Measurements from ENCODE around the gene TUBGCP6.

TUBGCP6 gene

GRCh38 chr22:50244420-50245213 lies at the start of gene TUBGCP6:
TSS of gene TUBGCP6 (minus strand) at chr22:50245023. CDS start at chr22:50244459, 564 bp downstream.
- DNase-seq, result peak; percentile 95

DNA sequence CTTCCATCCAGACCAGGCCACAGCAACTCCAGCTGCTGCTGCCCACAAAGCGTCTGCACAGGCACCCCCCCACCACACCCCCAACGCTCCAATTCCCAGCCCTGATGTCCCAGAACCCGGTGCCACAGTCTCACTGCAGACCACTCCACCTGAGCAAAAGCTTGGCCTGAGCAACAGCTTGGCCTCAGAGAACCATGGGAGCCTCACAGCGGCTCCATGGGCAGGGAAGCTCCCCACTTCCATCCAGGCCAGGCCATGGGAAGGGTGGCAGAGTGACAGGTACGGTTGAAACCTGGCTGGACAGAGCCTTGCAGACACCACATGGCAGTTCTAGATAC lies 49.5 kb upstream of the TUBGCP6 start:
- no peak for DNase-seq

DNA sequence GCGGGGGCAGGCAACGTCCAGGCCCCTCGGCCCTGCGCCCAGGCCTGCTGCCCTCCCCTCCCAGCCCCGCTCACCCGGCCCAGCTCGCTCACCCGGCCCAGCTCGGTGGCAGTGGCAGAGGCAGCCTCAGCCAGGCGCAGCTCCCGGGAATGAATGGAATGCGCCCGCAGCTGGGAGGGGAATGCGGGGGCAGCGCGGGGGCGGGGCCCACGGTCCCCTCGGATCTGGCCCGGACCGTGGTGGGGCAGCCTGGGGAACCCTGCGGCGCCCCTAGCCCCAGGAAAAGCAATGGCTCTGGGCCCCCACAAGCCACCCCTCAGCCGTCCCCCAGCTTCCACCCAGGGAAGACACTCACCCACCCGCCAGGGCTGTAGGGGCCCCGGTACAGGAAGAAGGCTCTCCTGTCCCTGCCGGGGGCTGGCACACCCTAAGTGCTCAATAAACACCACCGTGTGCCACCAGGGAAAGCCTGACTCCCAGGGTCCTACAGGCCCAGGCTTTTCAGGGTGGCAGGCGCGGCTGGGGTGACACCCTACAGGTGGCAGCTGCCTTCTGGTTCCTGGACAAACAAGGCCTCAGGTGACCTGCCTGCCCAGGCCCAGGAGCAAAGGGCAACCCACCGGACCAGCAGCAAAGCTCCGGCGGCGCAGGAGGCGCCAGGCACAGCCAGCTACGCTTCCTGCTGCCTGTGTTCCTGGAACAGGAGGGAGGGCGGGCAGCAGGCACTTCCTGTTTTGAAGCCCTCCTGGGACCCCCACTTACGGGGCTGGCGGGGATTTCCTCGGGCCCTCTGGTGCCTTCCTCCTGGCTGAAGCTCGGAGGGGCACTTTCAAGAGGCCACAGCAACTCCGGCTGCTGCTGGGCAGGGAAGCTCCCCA lies 48.9 kb upstream of the TUBGCP6 start:
- no peak for DNase-seq

- DNase-seq, result no peak
Observed at GRCh38 chr22:50292643-50293440, 48.0 kb upstream of the TUBGCP6 start.

- DNase-seq, result no peak
Observed at GRCh38 chr22:50289942-50290630, 45.3 kb upstream of the TUBGCP6 start.

DNA sequence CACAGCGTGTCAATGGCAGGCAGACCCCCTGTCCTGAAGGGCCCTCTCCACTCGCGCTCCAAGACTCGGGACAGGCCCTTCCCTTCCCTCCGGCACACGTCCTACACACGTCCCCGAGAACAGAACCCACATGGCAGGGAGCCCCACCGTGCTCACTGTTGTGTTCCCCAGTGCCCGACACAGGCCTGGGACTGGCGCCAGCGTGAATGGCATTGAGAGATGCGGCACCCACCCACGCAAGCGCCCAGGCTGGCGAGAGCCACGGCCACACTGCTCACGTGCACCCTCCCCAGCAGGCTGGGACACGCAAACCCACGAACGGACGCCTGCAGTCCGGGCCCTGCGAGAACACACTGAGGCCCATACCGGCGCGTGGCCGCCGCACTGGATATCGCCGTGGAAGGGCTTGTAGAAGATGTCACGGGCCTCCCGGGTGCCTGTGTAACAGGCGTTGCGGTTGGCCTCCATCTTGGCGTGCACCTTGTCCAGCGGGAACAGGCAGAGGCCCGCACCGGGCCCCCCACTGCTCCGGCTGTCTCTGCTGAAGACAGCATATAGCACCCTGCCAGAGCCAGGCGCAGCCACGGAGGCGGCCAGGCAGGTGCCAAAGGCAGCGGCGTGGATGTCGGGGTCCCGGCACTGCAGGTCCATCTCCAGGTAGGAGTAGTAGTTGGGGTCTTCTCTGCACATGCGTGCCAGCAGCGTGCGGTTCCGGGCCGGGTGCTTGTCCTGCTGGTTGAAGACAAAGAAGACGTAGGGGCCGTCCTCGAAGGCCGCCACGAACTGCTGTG lies 44.5 kb upstream of the TUBGCP6 start:
- no peak for DNase-seq

DNA sequence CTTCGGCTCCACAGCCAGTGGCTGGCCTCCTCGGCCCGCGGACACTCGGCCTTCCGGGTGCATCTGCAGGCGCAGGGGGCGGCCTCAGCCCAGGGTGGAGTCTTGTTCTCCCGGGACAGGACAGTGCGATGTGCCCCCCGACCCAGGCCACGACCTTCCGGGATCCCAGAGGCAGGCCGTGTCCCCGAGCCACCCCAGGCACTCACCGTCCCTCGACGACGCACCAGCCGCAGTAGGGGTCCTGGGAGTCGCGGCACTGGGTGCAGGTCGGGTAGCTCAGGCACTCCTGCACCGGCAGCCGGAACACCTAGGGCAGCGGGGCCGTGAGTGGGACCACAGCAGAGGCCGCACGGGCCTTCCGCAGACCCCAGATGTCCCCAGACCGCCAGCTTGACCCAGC lies 42.9 kb upstream of the TUBGCP6 start:
- no peak for DNase-seq

- no peak for DNase-seq
Observed at GRCh38 chr22:50286701-50287318, 42.0 kb upstream of the TUBGCP6 start.

DNA sequence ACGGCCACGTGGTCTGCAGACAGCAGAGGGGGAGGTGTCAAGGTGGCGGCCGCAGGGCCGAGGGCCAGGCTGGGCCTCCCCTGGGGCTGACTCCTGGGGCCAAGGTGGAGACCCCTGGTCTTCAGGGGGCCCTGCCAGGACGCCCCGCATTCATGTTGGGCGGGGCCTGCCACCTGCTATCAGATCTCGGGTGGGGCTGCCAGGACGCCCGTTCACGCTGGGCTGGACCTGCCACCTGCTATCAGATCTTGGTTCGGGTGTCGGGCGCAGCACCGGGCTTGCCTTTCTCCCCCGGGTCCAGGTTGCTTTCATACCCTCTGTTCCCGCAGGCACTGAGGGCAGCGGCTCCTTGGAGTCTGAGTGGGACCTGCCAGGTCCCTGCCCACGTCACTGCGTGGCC lies 41.5 kb upstream of the TUBGCP6 start:
- no peak for DNase-seq

- DNase-seq, result no peak
Observed at GRCh38 chr22:50285568-50286229, 40.9 kb upstream of the TUBGCP6 start.

- DNase-seq, result no peak
Observed at GRCh38 chr22:50284479-50284878, 39.7 kb upstream of the TUBGCP6 start.

- DNase-seq, result no peak
Observed at GRCh38 chr22:50283821-50284220, 39.0 kb upstream of the TUBGCP6 start.

- DNase-seq, result no peak
Observed at GRCh38 chr22:50282361-50283155, 37.7 kb upstream of the TUBGCP6 start.

GRCh38 chr22:50281957-50282356 lies 37.1 kb upstream of the TUBGCP6 start:
- DNase-seq, result no peak

DNA sequence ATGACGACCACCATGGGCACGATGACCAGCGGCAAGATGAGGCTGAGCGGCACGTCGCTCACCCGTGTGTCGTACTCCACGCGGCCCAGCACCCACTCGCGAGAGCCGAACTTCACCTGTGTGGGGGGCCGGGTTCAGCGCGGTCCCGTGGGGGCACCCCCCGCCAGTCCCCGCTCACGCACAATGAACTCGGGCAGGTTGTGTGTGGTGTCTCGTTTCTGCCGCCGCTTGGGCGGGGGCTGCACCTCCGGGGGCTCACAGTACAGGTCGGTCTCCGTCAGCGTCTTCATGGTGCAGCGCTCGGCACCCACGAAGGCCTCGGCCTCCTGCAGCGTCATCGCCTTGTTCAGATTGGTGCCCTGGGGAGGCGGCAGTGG lies 36.5 kb upstream of the TUBGCP6 start:
- DNase-seq, result no peak

GRCh38 chr22:50280708-50281383 lies 36.0 kb upstream of the TUBGCP6 start:
- DNase-seq, result no peak

DNA sequence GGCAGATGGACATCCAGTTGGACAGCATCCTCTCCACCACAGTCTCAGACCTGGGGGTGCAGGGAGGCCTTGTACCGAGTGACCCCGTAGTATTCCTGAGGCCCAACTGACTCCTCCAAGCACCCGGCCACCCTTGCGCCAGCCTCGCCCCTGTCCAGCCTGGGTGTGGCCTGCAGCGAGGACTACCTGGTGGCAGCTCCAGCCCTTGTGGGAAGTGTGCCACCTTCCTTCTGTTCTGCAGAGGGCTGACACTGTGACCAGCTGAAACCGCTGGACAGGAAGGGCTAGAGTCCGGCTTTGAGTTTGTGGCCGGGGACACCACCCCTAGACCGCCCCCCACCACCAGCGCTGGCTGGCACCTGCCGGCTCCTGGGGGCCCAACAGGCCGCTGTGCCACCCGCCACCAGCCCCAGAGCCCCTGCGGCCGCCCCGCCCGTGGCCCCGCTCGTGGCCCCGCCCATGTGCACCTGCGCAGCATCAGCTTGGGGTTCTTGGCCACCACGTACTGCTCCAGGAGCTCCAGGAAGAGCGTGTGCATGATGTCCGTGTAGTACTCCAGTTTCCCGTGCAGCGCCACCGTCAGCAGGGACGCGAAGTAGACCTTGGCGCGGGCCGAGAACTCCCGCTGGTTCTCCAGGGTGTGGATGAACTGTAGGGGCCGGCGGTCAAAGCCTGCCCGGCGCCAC lies 35.3 kb upstream of the TUBGCP6 start:
- no peak for DNase-seq

- no peak for DNase-seq
Observed at GRCh38 chr22:50278956-50279619, 34.3 kb upstream of the TUBGCP6 start.
